NCI-H146 treated with DMSO at 0.1 percent for 48 hours (cell line): ENCODE results near the gene MSANTD7.
A peak's percentile ranks its signal among the peaks of the same experiment; 100 is the strongest.
"Not testable (repeated sequence)": the region's sequence is repeated elsewhere in the genome, so short reads cannot be mapped to it uniquely, and the experiment has no call there.

Experiments used
- DNase-seq: peaks from one replicate; lab custom pipeline; 2025; ENCODE audit not compliant: unreplicated experiment; lab: John Stamatoyannopoulos, UW

Gene MSANTD7, protein sequence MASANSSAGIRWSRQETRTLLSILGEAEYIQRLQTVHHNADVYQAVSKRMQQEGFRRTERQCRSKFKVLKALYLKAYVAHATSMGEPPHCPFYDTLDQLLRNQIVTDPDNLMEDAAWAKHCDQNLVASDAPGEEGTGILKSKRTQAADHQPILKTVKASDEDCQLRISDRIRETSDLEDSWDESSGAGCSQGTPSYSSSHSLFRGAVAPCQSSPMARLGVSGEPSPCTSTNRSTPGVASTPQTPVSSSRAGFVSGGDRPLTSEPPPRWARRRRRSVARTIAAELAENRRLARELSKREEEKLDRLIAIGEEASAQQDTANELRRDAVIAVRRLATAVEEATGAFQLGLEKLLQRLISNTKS

DNA sequence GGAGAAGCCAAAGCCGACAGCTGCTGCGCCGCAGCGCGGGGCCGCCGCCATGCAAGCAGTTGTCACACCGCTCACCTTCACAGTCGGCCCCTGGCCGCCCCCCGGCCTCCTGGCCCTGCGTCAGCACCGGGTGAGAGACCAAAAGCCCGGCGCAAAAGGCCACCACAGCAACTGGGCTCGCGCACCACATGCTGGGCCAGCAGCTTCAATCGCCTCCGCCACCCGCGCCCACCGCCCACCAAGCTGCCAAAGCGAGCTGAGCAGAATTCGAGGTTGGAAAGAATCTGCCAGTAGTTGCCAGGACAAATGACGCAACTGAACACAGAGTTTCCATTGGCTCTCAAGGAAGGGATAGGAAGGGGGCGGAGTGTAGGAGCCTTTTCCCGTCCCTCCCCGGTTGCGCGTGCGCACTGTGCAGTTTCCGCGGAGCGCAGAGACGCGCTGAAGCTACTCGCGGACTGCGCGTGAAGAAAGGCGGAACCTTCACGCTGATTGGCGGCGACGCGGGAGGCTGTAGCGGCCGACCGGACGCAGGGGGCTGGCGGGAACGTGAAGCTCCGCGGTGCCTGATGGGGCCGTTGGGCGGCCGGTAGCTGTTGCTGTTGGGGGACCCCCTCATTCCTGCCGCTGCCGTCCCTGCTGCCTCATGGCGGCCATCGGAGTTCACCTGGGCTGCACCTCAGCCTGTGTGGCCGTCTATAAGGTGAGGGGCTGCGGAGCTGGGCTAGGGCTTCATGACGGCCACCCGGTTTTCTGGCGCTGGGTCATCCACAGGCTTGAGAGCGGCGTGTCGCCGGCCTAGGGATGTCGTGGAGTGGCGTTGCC is at the start of gene MSANTD7, which contains the start of the genes CDNF and HSPA14:
TSS of gene MSANTD7 (plus strand) at position 550 of the 825 bp plus-strand sequence. CDS start 3,979 bp downstream, outside the sequence.
TSS of gene CDNF (minus strand) at position 281 of the 825 bp plus-strand sequence. CDS start at position 190, 91 bp downstream.
TSS of gene HSPA14 (plus strand) at position 550 of the 825 bp plus-strand sequence. CDS start at position 647, 97 bp downstream.
- DNase-seq, result peak; percentile 99

DNA sequence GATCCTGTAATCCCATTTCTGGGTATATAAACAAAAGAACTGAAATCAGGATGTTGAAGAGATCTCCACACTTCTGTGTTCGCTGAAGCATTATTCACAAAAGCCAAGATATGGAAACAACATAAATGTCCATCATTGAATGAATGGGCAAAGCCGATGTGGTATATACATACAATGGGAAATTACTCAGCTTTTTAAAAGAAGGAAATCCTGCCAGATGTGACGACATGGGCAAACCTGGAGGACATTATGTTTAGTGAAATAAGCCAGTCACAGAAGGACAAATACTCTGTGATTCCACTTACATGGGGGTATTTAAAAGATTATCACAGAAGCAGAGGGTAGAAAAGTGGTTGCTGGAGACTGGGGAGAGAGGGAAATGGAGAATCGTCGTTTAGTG is 39.5 kb upstream of the MSANTD7 start:
- no peak for DNase-seq

DNA sequence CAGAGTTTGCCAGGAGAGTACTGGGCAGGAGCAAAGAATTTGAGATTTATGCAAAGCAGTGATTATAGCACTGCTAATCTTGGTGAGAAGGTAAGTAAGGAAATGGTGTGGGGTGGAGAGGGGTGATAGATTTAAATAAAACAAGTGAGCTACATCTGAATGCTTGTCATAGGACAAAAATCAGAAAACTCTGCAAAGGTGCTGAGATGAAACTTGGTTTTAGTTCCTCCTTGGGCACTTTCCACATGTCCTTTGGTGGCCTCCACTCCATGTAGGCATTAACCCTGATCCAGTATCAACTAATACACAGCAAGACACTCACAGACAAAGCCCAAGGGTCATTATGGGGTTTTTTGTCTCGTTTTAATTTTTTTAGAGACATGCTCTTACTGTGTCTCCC is 37.7 kb upstream of the MSANTD7 start:
- DNase-seq, result no peak

DNA sequence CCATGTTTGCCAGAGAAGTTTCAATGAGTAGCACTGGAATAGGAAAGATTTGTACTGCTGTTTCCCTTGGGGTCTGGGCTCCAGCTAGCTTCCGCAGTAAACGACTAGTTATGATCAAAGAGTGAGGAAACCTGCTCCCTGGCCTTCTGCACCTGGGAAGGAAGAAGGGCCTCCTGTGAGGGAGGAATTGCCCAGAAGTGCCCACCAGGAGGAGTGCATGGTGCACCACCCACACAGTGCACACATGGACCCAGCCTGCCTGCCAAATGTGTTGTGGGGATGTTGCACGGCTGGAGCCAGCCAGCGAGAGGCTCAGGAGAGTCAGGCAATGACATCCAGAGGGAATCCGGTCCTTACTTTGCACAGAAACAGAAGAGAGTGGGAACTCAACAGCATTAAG is 36.4 kb upstream of the MSANTD7 start:
- DNase-seq, result no peak

DNA sequence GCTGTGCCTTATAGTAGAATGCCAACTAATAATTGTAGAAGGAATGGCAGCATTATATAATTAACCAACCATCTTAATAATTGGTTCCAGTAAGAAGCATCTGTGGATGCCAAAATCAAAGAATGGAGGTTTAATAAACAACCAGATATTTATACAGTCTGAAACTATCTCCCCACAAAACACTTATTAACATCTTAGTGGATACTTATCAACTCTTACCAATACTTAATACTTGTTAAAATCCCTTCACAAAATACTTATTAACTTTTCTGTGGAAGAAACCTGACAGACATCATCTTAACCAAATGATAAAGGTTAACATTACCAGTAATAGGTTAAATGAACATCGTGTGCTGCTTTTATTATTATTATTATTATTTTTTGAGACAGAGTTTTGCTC is 34.3 kb upstream of the MSANTD7 start:
- DNase-seq, result no peak

DNA sequence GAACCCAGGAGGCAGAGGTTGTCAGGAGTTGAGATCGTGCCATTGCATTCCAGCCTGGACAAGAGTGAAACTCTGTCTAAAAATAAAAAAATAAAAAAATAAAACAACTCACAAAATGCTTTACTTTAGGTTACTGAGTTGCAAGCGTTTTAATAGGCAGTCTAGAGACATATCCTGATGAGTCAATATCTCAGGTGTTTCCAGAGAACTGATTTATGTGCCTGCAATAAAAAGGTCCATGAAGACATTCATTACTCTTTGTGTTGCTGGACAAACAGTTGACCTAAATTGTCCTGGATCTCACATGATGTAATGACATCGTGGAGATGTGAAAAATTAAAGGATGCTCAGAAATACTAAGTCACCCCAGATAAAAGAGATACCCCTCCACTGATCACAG is 31.8 kb upstream of the MSANTD7 start:
- DNase-seq, result no peak

DNA sequence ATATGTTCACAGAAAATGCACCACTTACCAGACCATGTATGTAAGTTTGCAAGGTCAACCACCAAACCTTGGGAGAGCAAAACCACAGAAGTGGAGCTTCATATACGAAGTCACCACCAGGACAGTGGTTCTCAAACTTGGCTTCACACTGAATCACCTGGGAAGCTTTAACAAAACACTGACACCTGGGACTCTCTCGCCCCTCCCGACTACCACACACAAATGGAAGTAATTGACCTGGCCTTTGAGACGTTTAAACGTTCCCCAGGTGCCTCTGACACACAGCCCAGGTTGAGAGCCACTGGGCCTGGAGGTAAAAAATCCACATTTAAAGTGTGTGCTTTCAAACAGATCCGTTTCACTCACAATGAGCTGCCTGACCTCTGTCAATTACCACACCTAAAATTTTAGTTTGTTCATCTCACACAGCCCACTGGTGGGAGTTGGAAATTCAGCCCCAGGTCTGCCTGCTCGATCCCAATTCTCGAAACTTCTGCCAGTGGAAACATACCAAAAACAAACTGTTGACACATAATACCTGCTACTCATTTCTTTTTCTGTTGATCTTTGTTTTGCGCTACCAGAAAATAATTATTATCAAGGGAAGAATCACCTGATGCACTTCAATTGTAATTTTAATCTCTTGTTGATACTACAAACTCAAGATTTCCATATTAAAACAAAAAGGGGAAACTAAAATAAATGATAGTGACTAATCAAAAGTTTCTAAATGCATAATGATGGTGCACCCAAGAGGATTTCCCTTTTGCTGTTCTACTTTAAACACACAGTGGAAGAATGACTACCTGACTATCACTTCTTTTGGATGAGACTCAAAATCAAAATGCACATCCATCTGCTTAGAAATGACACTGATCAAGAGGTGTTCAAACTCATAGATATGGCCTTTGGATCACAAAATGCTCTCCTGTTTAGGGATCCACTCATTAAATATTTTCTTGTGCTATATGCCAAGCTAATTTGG is 26.8 kb upstream of the MSANTD7 start:
- DNase-seq, result peak; percentile 72

DNA sequence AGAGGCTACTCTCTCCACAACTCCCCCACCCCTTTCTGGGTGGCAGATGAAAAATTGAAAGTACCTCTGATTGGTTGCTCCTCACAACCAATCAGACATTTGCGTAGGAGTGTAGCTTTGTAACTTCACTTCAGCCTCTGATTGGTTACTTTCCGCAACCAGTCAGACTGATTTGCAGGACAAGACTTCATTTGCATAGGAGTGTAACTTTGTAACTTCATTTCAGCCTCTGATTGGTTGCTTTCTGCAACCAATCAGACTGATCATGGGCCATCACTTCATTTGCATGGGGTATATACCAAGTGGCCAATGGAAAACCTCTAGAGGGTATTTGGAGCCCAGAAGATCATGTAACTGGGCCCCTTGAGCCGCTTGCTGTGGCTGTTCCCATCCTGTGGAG is 25.8 kb upstream of the MSANTD7 start:
- DNase-seq, result no peak

DNA sequence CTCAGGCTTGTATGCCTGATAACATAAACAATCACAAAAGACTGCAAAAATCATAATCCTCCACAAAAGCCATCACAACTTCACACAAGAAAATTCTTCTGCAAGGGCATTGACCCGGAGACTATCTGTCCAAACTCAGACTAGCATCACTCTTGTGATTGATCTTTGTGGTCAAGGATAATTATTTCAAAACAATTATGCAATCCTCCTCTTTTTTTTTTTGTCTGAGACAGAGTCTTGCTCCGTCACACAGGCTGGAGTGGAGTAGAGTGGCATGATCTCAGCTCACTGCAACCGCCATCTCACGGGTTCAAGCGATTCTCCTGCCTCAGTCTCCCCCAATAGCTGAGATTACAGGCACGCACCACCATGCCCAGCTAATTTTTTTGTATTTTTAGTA is 22.4 kb upstream of the MSANTD7 start:
- DNase-seq, result no peak

DNA sequence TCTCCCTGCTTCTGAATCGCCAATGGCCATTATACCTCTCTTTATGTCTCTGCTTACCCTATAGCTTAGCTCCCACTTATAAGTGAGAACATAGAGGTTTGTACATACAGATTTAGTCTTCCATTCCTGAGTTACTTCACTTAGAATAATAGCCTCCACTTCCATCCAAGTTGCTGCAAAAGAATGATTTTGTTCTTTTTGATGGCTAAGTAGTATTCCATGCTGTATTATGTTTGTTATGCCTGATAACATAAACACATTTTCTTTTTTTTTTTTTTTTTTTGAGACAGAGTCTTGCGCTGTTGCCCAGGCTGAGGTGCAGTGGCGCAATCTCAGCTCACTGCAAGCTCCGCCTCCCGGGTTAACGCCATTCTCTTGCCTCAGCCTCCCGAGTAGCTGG is 21.4 kb upstream of the MSANTD7 start:
- not testable (repeated sequence) for DNase-seq

DNA sequence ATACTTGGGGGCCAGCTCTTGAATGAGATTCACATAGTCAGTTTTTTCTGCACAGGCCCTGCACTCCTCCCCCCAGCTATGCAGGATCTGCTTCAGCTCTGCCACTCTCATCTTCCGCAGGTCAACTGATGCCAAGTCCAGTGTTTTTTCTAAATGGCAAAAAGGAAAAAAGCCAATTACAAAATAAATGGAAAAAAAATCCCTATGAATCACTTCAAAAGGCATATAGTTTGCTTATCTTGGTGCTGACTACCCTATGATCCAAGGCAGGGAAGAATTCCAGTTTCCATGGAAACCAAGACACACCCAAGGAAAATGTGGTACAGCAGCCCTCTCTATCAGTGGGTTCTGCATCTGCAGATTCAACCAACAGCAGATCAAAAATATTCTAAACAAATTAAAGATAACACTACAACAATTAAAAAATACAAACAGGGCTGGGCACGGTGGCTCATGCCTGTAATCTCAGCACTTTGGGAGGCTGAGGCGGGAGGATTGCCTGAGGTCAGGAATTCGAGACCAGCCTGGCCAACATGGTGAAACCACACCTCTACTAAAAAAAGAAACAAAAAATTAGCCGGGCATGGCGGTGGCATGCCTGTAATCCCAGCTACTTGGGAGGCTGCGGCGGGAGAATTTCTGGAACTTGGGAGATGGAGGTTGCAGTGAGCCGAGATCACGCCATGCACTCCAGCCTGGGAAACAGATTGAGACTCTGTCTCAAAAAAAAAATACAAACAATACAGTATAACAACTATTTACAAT is 17.9 kb upstream of the MSANTD7 start:
- DNase-seq, result no peak

DNA sequence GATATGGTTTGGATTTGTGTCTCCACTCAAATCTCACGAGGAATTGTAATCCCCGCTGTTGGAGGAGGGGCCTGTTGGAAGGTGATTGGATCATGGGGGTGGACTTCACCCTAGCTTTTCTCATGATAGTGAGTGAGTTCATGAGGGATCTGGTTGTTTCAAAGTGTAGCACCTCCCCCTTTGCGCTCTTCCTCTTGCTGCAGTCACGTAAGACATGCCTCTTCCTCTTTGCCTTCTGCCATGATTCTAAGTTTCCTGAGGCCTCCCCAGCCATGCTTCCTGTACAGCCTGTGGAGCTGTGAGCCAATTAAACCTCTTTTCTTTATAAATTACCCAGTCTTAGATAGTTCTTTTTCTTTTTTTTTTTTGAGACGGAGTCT is 17.3 kb upstream of the MSANTD7 start:
- no peak for DNase-seq

DNA sequence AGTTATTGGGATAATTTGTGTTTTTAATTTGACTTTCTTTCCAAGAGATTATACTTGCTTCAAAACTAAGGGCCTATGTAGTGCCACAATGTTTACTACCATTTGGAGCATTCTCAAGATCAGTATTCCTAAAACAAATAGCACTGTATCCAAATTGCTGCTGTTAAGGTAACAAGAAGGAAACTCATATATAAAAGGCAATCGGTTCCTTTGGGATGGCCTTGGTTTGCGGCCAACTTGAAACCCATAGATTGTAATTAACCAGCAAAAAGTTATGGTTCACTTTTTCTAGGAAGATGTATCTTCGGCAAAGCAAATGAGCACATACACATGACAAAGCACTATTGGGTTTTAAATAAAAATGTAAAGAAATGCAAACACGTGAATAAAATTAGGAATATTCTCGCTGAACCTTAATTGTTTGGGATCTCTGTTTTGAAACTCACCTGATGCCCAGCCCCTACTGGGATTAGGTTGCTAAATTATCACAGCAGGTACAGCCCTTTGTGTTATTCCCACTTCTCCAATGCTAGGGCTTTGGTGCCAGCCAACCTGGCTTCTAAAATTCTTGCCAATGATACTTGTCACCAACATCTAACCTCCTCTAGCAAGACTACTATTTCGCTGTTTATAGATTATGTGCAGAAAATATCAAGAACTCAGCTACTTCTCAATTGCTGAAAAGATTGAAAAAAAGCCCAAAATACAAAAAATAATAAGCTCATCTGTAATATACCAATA is 16.3 kb upstream of the MSANTD7 start:
- no peak for DNase-seq

DNA sequence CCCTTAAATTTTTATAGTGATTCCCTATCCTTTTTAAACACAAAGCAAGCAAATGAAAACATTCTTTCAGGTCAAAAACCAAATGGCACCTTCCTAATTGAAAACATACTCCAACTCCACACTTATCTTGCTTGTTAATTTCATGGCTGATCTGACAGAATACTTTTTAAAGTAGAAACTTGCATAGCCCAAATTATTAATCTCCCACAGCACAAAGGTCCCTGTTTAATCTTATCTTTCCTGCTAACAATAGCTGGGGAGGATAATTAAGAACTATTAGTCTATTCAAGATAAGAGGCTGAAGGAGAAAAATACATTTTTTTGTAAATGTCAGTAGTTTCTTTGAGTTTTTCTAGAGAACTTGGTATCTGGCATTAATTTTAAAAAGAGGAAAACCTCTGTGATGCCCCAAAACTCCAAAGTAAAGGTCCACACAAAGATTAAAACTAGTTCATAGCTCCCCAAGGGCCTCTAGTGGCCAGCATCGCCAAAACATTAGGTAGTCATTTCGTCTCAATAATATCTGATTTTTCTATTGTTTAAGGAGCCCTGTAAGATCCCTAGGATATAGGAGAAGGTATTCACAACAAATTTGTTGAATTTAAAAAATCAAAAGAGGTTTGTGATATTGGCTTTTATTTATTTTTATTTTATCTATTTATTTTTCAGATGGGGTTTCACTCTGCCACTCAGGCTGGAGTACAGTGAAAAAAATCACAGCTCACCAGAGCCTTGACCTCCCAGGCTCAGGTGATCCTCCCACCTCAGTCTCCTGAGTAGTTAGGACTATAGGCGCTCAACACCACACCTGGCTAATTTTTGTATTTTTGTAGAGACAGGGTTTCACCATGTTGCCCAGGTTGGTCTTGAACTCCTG is 15.0 kb upstream of the MSANTD7 start:
- DNase-seq, result peak; percentile 59

DNA sequence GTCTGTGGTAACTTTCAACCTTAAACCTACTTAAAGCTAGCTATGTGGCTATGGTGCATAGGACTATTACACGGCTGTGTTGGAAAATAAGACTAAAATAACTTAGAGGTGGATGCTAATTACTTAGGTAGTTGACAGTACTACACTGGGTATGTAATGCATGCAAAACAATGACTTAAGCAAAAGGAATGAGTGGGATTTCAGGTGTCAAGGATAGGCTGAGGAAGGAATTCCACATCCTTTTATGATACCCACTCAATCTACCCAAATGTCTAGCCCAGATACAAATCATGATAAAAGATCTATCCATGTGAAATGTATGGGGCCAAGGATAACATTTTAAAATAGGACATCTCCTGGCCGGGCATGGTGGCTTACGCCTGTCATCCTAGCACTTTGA is 14.1 kb upstream of the MSANTD7 start:
- DNase-seq, result no peak

DNA sequence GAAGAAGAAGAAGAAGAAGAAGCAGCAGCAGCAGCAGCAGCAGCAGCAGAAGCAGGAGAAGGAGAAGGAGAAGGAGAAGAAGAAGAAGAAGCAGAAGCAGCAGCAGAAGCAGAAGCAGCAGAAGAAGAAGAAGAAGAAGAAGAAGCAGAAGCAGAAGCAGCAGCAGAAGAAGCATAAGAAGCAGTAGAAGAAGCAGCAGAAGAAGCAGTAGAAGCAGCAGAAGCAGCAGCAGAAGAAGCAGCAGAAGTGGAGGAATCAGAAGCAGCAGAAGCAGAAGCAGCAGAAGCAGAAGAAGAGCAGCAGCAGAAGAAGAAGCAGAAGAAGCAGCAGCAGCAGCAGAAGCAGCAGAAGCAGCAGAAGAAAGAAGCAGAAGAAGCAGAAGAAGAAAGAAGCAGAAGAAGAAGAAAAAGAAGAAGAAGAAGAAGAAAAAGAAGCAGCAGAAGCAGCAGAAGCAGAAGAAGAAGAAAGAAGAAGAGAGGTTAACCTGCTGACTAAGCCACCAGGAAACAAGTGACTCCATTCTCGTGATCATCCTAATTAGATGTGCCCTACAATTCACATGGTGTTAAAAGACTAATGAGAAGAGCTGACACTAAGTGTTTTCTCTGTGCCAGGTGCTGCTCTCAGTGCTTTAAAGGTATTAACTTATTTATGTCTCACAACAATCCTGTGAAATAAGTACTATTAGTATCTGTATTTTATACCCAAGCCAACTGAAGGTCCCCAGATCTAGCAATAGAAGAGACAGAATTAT is 11.9 kb upstream of the MSANTD7 start:
- DNase-seq, result no peak

DNA sequence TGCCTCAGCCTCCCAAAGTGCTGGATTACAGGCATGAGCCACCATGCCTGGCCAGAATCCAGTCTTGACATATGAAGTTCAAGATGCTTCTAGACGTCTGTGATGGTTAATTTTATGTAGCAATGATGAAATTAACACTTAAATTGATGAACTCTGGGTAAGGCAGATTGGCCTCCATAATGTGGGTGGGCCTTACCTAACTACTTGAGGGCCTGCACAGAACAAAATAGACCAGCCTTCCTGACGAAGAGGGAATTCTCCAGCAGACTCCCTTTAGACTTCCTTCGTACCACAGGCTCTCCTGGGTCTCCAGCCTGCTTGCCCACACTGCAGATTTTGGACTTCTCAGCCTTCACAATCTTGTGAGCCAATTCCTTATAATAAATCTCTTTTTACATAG is 5.0 kb upstream of the MSANTD7 start:
- no peak for DNase-seq

DNA sequence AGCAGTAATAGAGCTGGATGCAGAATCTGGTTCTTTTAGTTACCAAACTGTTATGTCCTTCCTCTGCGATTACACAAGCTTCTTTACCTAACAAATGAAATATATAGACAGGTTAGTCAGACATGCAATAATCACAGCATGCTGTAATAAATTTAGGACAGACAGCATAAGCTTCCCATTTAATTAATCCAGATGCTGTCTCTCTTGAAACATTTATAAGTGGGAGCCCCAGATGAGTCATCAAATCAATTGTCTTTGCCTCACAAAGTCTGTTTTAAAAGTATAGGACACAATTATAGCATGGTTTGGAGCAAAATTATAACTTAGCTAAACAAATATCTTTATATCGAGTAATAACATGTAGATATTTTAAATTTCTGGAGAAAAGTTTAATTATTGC is 1.9 kb upstream of the MSANTD7 start:
- DNase-seq, result no peak
